H1 (cell line): ENCODE results near the gene SCAPER. TPM values are rescaled to one million over a fixed set of nuclear protein-coding genes. Genes with fewer than 3 reads are reported as not detected.
"Not testable (repeated sequence)": the region's sequence is repeated elsewhere in the genome, so short reads cannot be mapped to it uniquely, and the experiment has no call there.

Experiments used
- CTCF ChIA-PET: fragments of 300-600 bp; sonication (Branson Sonifier 250); formaldehyde crosslinking; loops from one replicate; lab custom pipeline; 2021; ENCODE audit not compliant: partially characterized antibody; lab: Charles Lee
- POLR2A ChIA-PET: fragments of 300-600 bp; sonication (Branson Sonifier 250); formaldehyde crosslinking; loops from one replicate; lab custom pipeline; 2021; ENCODE audit warnings: inconsistent platforms; ENCODE audit not compliant: partially characterized antibody; lab: Charles Lee
- DNase-seq, 2 experiments: peaks; one replicate each; pipeline versions ENCODE4 v3.0.0 to v3.0.0-alpha.2; 2010 to 2022; ENCODE audit warnings: low spot score in 2 of 2, low read depth in 1 of 2, mixed read lengths in 1 of 2
- FAIRE-seq: peaks from 2 replicates; lab custom pipeline; 2011; peaks lifted over from hg19 to GRCh38; lab: Jason Lieb, UNC
- H2AFZ ChIP-seq: 2 replicates; pipeline ENCODE4 v1.8.1; 2012; ENCODE audit warnings: low read length, inconsistent platforms
- H2AK5ac ChIP-seq: 2 replicates; pipeline ENCODE4 v1.6.1; 2013; ENCODE audit warnings: low read depth, low read length
- H2BK120ac ChIP-seq: replicated peaks from 2 replicates; pipeline ENCODE3; 2013; ENCODE audit warnings: low read depth, low read length, inconsistent platforms
- H2BK12ac ChIP-seq: 2 replicates; pipeline ENCODE4 v1.6.1; 2013; ENCODE audit warnings: low read depth, low read length
- H2BK15ac ChIP-seq: 2 replicates; pipeline ENCODE4 v1.6.1; 2013; ENCODE audit warnings: low read length
- H2BK20ac ChIP-seq: 2 replicates; pipeline ENCODE4 v1.6.1; 2013; ENCODE audit warnings: low read length
- H2BK5ac ChIP-seq: 2 replicates; pipeline ENCODE4 v1.6.1; 2013; ENCODE audit warnings: low read depth, low read length
- H3K14ac ChIP-seq: 2 replicates; pipeline ENCODE4 v1.6.1; 2013; ENCODE audit warnings: inconsistent platforms; ENCODE audit not compliant: insufficient read length
- H3K18ac ChIP-seq: 2 replicates; pipeline ENCODE4 v1.6.1; 2013; ENCODE audit warnings: low read length; ENCODE audit errors: extremely low read depth
- H3K23ac ChIP-seq: 2 replicates; pipeline ENCODE4 v1.6.1; 2013; ENCODE audit warnings: inconsistent platforms; ENCODE audit not compliant: insufficient read length
- H3K23me2 ChIP-seq: 2 replicates; pipeline ENCODE4 v1.6.1; 2013; ENCODE audit warnings: low read depth, low read length
- H3K27ac ChIP-seq: 2 replicates; pipeline ENCODE4 v1.6.1; 2011; ENCODE audit warnings: low read depth, low read length, inconsistent platforms
- H3K27me3 ChIP-seq, 4 experiments: replicated peaks in 1 of 4; 1 replicate in 1 of 4; 2 replicates in 3 of 4; pipeline versions ENCODE4 v1.6.1 to v1.8.1; 2011 to 2013; ENCODE audit warnings: low read length in 3 of 4, mild to moderate bottlenecking in 3 of 4, inconsistent platforms in 2 of 4, mixed read lengths in 2 of 4, moderate library complexity in 1 of 4; ENCODE audit not compliant: control insufficient read depth in 3 of 4, insufficient read depth in 3 of 4; ENCODE audit errors: extremely low read depth in 1 of 4
- H3K36me3 ChIP-seq, 4 experiments: 2 replicates each; pipeline versions ENCODE4 v1.6.1 to v1.8.1; 2011 to 2013; ENCODE audit warnings: mild to moderate bottlenecking in 4 of 4, low read length in 3 of 4, moderate library complexity in 2 of 4, control low read depth in 1 of 4, inconsistent platforms in 1 of 4; ENCODE audit not compliant: insufficient read depth in 4 of 4, control insufficient read depth in 2 of 4
- H3K4ac ChIP-seq: replicated peaks from 2 replicates; pipeline ENCODE3; 2013; ENCODE audit warnings: low read length, low read depth, mixed read lengths, inconsistent platforms; ENCODE audit not compliant: insufficient read length
- H3K4me1 ChIP-seq, 4 experiments: replicated peaks in 1 of 4; 1 replicate in 1 of 4; 2 replicates in 3 of 4; pipeline versions ENCODE4 v1.6.1 to v1.8.1; 2011 to 2013; ENCODE audit warnings: low read length in 3 of 4, inconsistent platforms in 2 of 4, mixed read lengths in 1 of 4; ENCODE audit not compliant: insufficient read depth in 4 of 4, control insufficient read depth in 3 of 4
- H3K4me2 ChIP-seq, 2 experiments: 2 replicates each; pipeline versions ENCODE4 v1.6.1 to v1.8.1; 2011 to 2013; ENCODE audit warnings: low read depth in 2 of 2, low read length in 2 of 2, control low read depth in 1 of 2, inconsistent platforms in 1 of 2, mild to moderate bottlenecking in 1 of 2; ENCODE audit not compliant: insufficient read depth in 1 of 2
- H3K4me3 ChIP-seq, 4 experiments: fragments of 200-600, 300-600 bp in 1 of 4; sonication (generic), shearing (Covaris generic), sonication (Bioruptor Twin) in 1 of 4; 2 replicates each; pipeline versions ENCODE4 v1.5.1 to v1.8.1; 2011 to 2016; ENCODE audit warnings: low read length in 4 of 4, low read depth in 3 of 4, control low read depth in 2 of 4, inconsistent platforms in 2 of 4, mild to moderate bottlenecking in 2 of 4, mixed read lengths in 1 of 4, moderate library complexity in 1 of 4; ENCODE audit not compliant: insufficient read depth in 2 of 4; ENCODE audit errors: extremely low read depth in 1 of 4
- H3K56ac ChIP-seq: replicated peaks from 2 replicates; pipeline ENCODE3; 2013; ENCODE audit warnings: low read depth, mild to moderate bottlenecking, mixed read lengths, low read length, inconsistent platforms; ENCODE audit not compliant: insufficient read length
- H3K79me1 ChIP-seq: 2 replicates; pipeline ENCODE4 v1.6.1; 2013; ENCODE audit warnings: low read depth, low read length, control low read depth
- H3K79me2 ChIP-seq, 2 experiments: 2 replicates each; pipeline versions ENCODE4 v1.6.1 to v1.8.1; 2012 to 2013; ENCODE audit warnings: low read length in 2 of 2, mild to moderate bottlenecking in 2 of 2, inconsistent platforms in 1 of 2; ENCODE audit not compliant: insufficient read depth in 2 of 2, control insufficient read depth in 1 of 2
- H3K9ac ChIP-seq, 4 experiments: replicated peaks in 1 of 4; 1 replicate in 1 of 4; 2 replicates in 3 of 4; pipeline versions ENCODE4 v1.6.1 to v1.8.1; 2011 to 2013; ENCODE audit warnings: low read depth in 3 of 4, low read length in 3 of 4, control low read depth in 2 of 4, mild to moderate bottlenecking in 2 of 4, moderate library complexity in 2 of 4, inconsistent platforms in 1 of 4; ENCODE audit errors: extremely low read depth in 1 of 4
- H3K9me3 ChIP-seq, 2 experiments: 2 replicates each; pipeline versions ENCODE4 v1.6.1 to v1.8.1; 2012 to 2013; ENCODE audit warnings: mild to moderate bottlenecking in 2 of 2, moderate library complexity in 2 of 2, control low read depth in 1 of 2, inconsistent platforms in 1 of 2, low read depth in 1 of 2, low read length in 1 of 2, mixed read lengths in 1 of 2; ENCODE audit not compliant: insufficient read depth in 2 of 2
- H4K20me1 ChIP-seq, 2 experiments: replicated peaks in 1 of 2; 2 replicates each; pipeline versions ENCODE3 to v1.8.1; 2011 to 2013; ENCODE audit warnings: inconsistent platforms in 2 of 2, low read length in 2 of 2, mild to moderate bottlenecking in 1 of 2; ENCODE audit not compliant: insufficient read depth in 2 of 2, control insufficient read depth in 1 of 2
- H4K5ac ChIP-seq: 2 replicates; pipeline ENCODE4 v1.6.1; 2013; ENCODE audit warnings: low read length, low read depth, mixed read lengths, inconsistent platforms; ENCODE audit not compliant: insufficient read length
- H4K8ac ChIP-seq: 2 replicates; pipeline ENCODE4 v1.8.0; 2013; ENCODE audit warnings: mild to moderate bottlenecking, moderate library complexity, low read length, inconsistent platforms; ENCODE audit not compliant: insufficient read depth; ENCODE audit errors: extremely low read depth
- H4K91ac ChIP-seq: replicated peaks from 2 replicates; pipeline ENCODE3; 2013; ENCODE audit warnings: low read length, mixed read lengths, inconsistent platforms; ENCODE audit not compliant: insufficient read length
- WGBS, 2 experiments: shearing (Covaris generic) in 1 of 2; methylation state at CpG; one replicate each; pipeline versions ENCODE4 v1.1.6 to v1.1.7; 2013 to 2015; ENCODE audit warnings: low lambda C conversion rate in 2 of 2, mixed read lengths in 2 of 2, inconsistent platforms in 1 of 2, low coverage in 1 of 2, missing lambda C conversion rate in 1 of 2; ENCODE audit not compliant: insufficient replicate concordance in 2 of 2, insufficient coverage in 1 of 2, insufficient read length in 1 of 2; ENCODE audit errors: extremely low coverage in 1 of 2, missing lambda C conversion rate in 1 of 2; 5-methylcytosine and 5-hydroxymethylcytosine counted together
- polyA plus RNA-seq, 7 experiments: library from polyadenylated mRNA; depleted of rRNA in 3 of 7; stranded (reverse) in 5 of 7; unstranded in 2 of 7; fragments of >200 nt in 5 of 7; fragments of 200-250 nt in 2 of 7; gene quantifications; 1 replicate in 5 of 7; 2 replicates in 1 of 7; 4 replicates in 1 of 7; pipeline versions ENCODE4 v1.2.1 to v1.2.3, GENCODE V29; 2011 to 2013; ENCODE audit warnings: missing spikeins in 2 of 7, mixed read lengths in 2 of 7
- total RNA-seq: library from RNA; stranded (reverse); fragmentation: NEBNext Ultra II Directional; extraction: Animal tissue kit (Norgen Biotek cat#: 25700); gene quantifications from 2 replicates; pipeline ENCODE4 v1.2.1, GENCODE V29; 2021

Gene SCAPER
- total and polyA plus RNA-seq, 2 of the 8 experiments (the other 6 are each of a cell fraction or from before 2014, with no cell fraction given), result 1.6 to 6.8 TPM

GRCh38 chr15:76899931-76900310, 5.2 kb downstream of the SCAPER start:
- H4K5ac ChIP-seq, H3K4me3 ChIP-seq, H3K56ac ChIP-seq, H3K36me3 ChIP-seq, H3K79me2 ChIP-seq, H3K4me2 ChIP-seq, H3K9ac ChIP-seq, H2AK5ac ChIP-seq, DNase-seq, H3K14ac ChIP-seq, H2AFZ ChIP-seq, H3K4ac ChIP-seq, H4K8ac ChIP-seq, H2BK15ac ChIP-seq, H2BK5ac ChIP-seq, H3K18ac ChIP-seq, H3K27ac ChIP-seq, H2BK120ac ChIP-seq, H3K23ac ChIP-seq, H3K79me1 ChIP-seq, FAIRE-seq, H2BK20ac ChIP-seq, POLR2A ChIA-PET, H3K23me2 ChIP-seq, CTCF ChIA-PET, H3K4me1 ChIP-seq, H3K27me3 ChIP-seq, H4K91ac ChIP-seq, H2BK12ac ChIP-seq, H4K20me1 ChIP-seq: not testable (repeated sequence)
- WGBS, 2 experiments, result 100% methylated on average over 1 of the region's 6 CpGs; no CpG with 5 or more reads in 1 of the 2 experiments
- peaks cover 3 to 11% of the 10 kb centered on the region in 2 experiments; a peak in 3 of 4 replicates for H3K9me3 ChIP-seq
